NOMO-1 (cell line): ENCODE measurements around the gene OCA2.
A peak's percentile ranks its signal among the peaks of the same experiment; 100 is the strongest.

Experiments used
- DNase-seq, 2 experiments: peaks; one replicate each; lab custom pipeline; 2025; ENCODE audit not compliant: unreplicated experiment in 2 of 2; lab: John Stamatoyannopoulos, UW

Gene OCA2

DNA sequence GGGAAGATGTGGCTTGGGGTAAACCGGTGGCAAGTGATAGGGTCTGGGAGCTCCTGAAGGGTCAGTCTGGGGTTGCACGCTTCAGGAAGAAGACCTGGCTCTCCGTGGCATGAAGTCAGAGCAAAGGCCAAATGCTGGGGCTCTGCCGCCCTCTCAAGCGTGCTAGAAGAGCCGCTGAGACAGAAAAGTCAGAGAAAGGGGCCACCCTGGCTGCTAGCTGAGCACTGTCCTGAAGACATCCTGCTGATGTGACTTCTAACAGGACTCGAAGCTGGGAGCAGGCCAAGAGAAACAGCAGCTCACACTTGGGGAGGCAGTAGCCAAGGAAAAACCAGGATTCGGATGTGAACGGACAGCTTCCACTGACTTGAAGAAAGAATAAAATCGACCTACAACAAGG is 270.4 kb downstream of the OCA2 start:
- DNase-seq = no peak

DNA sequence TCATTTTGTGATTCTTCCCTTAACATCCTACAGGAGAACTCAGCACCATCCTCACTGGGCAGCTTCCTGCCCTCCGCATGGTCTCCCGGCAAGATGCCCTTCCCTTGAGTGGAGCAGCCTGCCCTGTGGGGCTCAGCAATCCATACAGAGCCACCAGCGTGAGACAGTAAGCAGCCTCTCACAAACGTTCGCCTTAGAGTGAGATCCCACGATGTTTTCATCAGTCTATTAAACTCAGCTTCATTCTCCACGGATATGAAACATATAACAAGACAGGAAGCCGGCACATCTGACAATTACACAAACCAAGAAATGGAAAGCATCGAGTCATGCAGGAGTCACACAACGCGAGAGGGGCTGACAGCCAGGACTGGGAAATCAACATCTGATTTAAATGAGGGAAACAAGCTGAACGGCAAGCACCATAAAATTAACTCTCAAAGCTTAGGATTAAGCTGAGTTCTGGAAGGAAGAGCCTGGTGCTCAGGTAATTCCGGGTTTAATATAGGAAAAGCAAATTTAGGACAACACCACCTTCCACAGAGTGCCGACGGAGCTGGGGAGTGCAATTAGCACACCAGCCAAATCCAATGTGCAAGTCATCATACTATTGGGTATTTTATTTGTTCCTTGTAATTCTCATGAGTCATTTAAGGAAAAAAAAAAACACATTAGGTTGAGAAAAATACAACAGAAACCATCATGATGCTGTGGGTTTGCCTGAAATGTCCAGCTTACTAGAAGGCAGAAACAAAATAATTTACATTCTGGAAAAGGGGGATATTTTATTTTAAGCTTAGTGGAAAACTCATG is 272.0 kb downstream of the OCA2 start:
- DNase-seq = no peak

DNA sequence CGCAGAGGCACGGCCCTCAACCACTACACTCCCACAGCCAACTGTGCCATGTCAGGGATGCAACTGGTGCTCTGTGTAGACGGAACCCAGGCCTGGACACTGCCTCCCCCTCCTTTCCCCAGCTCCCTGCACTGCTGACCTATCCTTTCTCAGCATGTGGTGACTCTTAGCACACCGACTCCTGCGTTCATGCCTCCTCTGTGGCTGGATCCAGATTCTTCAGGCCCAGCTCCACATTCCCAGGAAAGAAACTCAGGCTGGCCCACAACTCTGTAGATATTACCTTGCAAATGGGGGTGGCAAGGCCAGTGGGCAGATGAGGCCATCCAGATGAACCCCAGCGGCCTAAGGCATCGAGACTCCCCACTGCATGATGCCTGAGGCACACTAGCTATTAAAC is 272.7 kb downstream of the OCA2 start:
- DNase-seq = no peak

DNA sequence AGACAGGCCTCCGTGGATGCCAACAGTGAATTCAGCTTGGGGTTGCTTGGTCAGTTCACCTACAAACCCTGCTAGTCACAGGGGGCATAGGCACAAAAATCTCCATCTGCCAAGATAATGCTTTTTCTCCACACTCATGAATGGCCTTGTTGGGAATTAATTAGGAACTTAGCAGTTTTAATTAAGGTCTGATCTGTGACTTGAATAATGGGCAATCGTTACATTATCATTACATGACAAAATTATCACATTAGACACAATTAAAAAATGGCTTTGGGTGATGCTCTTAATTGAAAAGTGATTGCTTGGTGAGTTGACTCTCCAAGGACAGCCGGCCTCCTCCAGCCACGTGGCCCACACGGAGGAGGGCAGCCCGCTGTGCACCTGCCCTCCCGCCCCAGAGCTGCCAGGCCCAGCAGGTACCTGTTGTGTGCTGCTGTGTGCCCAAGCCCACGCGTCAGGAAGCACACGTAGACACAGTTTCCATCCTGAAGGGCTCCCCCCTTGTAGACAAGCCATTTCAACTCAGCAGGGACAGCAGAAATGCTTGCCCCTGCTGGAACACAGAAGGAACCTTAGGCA is 274.2 kb downstream of the OCA2 start:
- DNase-seq = no peak

DNA sequence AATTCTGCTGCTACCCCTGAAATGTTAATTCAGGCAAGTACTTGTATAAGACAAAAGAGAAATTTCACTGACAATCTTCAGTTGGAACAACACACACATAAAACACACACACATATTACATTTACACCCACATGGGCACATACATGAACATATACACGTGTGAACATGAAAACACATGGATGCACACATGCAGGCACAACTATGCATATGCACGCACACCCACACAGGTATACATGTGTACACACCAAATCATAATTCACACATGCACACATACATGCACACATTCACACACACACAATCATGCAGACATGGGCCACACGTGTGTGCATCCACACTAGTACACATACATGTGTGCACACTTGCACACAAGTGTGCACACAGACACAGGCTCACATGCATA is 277.8 kb downstream of the OCA2 start:
- no peak for DNase-seq

DNA sequence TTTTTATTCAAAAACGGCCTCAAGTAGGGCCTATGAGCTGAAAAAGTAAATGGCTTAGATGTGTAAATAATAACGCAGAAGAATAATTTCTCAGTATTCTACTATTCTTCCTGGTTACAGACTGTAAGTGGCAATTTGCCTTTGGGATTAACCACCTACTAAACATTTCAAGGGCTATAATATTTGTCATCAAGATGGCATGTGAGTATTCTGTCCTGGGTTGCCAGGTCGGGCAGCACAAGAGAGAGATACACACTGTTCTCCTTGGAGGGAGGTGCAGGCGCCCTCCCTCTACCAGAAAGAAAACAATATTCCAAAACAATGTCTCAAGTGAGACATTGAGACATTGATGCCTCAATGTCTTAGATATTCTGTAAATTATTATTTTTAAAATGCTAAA is 278.4 kb downstream of the OCA2 start:
- no peak for DNase-seq

DNA sequence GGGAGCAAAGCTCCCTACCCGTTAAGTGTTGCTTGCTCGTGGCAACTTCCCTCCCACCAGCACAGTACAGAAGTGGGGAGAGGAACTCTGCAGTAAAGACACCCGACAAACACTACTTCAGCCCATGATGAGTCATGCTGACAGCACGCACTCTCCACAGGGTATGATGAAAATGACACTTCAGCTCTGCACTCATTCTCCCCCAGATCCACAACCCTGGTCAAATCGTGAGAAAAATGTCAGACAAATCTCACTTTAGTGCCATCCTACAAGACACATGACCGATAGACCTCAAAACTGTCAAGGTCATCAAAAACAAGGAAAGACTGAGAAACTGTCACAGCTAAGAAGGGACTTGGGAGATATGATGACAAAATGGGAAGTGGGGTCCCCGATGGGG is 278.9 kb downstream of the OCA2 start:
- peak in 1 of 2 experiments; percentile 9 for DNase-seq

DNA sequence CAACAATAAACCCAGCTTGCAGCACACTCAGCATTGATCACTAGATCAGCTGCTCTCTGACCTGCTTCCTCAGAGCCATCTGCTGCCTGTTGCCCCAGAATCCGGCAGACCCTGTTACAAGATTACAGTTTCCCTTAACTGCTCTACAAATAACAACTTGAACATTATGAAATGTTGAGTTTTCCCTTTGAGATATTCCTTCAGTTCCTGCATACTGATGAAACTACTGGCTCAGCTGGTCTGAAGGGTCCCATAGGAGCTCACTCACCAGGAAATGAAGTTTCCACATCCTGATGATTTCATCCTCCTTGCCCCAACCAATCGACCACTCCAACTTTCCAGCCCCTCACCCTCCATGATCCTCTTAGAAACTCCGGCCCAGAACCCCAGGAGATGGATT is 281.9 kb downstream of the OCA2 start:
- DNase-seq = no peak

DNA sequence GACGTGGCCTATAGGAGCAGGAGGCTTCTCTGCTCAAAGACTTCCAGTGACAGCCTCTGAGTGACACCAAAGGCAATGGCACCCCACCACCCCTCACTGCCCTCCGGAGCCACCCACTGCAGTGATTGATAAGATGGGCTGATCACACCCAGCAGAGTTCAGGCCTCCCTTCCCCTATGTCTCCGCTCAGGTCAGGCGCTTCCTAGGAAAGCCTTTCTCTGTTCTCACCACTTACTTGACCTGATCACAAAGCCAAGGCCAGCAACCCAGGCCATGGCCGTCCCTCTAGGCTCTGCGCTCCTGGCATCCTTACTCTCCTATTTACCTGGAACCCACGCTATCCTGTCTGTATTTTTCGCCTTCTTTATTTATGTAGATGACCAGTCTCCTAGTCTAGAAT is 282.3 kb downstream of the OCA2 start:
- DNase-seq = no peak

DNA sequence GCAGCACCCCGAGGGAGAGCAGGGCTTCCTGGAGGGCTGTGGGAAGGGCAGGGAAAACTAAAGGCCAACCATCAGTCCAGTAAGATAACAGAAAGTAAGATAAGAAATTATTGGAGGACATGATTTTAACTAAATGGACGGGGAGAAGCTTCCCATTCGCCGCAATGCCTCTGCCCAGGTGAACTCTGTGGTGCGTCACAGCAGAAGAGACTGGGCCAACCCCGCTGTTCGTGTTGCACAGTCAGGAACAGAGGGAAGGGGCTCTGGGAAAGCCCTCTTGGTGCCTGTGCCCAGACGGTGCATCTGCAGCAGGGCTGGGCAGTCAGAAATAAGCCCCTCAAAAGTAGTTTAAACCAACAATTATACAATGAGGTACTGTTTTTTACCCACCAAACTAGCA is 284.1 kb downstream of the OCA2 start:
- no peak for DNase-seq

DNA sequence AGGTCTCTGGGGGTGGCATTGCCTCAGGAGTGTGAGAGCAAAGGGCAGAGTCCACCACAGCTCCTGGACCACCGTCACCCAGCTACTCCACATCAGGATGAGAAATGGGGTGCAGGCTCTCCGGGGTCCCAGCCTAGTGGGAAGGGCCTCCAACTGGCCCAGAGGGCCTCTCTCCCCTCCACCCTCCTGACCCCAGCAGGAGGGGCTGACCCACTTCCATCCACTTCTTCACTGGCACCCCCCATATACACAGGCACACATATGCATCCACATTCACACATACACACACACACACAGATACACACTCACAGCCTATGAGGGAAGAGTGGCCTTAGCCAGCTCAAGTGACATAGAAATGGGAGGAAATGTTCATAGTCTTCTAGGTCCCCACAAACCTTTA is 286.0 kb downstream of the OCA2 start:
- no peak for DNase-seq

DNA sequence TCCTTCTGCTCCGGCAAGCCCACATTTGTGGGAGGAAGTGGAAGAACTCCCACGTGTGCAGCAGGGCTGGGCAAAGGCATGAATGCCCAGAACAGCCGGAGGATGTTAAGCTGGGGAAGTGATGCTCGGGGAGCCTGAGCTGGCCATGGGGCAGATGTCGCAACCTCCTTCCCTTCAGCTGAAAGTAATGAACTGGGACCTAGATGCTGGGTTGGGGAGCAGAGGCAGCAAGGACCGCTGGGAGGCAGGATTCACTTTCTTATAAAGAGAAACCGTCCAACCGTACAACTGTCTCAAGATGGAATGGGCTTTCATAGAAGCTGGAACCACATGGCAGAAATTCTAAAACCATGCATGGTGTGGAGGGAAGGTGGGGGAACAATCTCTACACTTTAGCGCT is 290.9 kb downstream of the OCA2 start:
- no peak for DNase-seq

DNA sequence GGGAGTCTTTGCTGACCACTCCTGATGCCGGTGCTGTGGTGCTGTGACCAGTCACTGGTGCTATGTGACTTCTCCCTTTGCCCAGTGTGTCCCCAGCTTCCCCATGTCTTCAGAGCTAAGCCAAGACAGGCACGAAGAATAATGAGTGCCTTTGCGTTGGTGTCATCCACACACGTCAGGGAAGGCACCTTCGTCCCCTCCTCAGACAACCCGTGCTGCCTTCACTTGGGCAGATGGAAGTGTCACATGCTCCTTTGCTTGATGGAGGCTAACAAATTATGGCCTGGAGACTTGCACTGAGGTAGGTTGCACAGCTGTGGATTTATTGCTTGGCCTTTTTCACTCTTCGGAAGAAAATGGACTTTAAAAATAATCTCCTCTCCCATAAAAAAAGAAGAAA is 291.8 kb downstream of the OCA2 start:
- DNase-seq = no peak

DNA sequence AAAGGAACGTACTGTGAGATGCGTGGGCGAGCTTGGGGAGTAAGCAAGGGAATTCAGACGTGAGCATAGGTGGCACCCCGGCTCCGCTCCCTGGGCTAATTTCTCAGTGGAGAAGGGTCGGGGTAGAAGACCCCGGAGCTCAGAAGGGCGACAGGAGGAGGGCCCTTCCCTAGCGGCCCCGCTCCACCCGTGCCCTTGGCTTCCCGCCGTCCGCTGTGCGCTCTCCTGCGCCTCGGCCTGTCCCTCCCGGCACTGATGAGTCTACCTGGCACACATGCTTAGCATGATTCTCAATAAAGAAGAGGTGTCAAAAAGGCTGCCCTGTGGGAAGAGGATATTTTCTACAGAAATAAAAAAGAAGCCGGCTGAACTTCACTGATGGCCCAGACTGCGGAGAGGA is 292.7 kb downstream of the OCA2 start:
- no peak for DNase-seq

DNA sequence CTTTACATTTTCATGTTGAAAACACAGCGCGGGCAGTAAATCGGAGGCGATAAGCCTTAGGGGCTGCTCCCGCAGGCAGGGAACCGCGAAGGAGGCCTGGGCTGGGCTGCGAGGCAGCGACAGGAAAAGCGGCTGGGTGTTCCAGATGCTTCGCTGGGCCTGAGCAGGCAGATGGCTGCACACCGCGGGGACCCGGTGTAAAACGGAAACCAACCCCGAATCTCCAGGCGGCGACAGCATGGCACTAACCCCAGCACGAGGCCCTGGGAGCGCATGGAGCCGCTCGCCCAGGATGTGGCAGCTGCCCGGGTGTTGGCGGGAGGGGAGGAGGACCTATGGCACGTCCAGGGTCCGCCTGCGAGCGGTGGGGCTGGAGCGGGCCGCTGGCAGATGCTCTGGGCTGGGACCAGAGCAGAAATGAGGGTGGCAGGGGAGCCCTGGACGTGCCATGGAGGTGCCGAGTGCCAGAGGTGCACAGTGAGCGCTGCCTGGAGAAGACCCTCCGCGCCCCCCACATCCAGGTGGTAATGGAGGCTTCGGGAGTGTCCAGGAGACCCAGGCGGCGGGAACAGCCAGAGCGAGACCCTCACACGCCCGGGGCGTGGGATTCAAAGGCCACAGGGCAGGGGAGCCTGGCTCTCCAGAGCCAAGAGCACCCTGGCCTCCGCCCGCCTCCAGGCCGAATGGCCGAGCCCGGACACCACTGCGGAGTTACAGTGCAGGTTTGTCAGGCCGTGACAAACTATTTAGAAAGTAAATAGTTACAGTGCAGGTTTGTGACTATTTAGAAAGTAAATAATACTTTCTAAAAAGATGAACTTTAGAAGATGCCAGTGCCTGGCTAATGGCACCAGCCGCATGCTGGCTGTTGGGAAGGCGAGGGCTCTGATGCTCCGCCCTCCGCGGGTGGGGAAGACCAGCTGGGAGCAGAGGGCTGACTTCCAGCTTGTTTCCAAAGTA is 293.6 kb downstream of the OCA2 start:
- DNase-seq = no peak

DNA sequence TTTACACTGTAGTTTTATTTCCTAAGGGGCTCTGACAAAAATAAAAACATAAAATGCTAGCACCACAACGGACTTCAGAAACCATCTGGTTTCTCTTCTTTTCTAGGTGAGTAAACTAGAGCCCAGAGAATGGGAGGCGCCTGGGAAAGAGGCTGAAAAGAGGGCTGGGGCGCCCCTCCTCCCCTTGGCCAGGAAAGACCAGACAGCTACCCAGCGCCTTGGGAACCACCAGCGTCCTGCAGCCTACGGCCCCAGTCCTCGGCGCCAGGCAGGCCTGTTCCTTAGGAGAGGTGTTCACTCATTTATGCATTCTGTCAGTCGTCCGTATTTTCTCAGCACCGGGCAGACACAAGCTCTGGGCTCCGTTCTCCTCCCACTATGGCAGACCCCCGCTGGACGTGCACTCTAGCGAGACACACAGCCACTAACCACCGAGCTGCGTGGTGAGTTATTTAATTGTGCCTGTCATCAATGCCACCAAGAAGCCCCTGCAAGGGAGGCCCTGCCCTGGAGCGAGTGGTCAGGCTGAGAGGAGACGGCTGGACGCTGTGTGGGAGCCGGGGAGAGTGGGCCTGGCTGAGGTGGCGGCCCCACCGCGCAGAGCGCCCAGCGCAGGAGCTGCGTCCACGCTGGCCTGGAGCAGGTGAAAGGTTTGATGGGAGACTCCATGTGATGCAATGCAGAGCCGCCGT is 294.4 kb downstream of the OCA2 start:
- DNase-seq = no peak

DNA sequence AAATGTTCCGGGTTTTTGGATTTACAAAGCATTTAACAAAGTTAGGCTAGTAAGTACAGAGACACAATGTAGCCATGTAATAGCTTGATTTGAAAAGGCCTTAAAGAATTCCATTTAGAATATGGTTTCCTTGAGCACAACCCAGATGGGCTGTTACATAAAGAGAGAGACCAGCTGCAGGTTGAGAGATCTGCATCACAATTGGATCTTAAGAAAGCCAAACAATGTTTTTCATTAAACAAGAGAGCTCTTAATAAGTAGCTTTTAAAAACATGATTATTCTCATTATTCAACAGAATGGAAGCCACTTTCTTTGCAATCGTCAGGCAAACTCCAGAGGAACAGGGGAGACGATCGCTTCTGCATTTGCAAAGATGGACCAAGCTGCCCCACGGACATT is 300.3 kb downstream of the OCA2 start:
- no peak for DNase-seq

DNA sequence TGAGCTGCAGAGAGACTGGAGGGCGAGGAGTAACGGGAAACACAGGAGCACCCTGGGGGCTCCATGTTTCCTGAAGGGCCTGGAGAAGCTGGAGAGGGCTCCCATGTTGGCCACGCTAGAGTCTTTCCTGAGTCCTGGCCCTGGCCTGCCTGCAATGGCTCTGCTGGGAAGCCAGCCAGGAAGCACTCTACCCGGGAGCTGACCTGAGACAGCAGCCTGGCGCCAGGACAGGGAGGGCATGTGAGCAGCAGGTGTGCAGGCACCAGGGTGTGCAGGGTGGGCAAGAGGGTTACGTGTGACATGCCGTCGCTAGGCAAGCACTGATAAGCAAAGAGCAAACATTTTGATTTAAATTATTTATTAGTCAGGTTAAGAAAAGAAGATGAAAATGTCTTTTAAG is 301.4 kb downstream of the OCA2 start:
- no peak for DNase-seq

DNA sequence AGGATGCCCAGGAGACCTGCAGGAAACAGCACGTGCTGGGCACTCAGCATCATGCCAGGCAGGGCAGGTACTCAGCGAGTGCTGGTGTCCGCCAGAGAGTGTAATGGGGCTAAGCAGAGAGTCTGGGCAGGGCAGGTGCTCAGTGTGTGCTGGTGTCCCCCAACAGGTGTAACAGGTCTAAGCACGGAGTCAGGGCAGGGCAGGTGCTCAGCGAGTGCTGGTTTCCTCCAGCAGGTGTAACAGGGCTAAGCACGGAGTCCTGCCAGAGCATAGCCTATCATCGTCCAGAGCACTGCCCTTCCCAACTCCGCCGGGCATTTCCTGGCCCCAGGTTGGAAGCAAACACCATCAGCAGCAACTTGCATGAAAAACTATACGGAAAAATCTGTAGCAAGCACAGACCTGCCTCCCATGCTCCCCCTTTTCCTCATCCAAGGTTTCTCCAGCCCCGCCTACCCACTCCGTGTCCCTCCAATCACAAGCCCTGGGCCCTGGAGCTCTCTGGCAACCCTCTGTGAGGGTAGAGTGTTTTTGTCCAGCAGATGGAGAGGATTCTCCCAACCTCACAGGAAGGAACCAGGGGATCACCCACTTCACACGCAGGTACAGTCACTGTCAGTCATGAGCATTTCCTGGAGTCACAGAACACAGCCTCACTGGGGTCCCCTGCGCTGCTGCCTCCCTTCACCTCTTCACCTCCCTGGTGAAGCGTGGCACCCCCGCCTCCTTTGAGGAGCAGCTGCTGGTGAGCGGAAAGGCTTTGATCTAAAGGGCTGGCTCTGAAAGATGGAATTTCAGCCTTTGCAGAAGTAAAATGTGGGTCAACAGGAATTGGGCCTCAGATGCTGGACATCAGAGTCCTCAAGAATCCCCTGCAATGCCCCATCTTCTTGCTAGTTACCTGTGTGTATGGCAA is 302.5 kb downstream of the OCA2 start:
- no peak for DNase-seq

DNA sequence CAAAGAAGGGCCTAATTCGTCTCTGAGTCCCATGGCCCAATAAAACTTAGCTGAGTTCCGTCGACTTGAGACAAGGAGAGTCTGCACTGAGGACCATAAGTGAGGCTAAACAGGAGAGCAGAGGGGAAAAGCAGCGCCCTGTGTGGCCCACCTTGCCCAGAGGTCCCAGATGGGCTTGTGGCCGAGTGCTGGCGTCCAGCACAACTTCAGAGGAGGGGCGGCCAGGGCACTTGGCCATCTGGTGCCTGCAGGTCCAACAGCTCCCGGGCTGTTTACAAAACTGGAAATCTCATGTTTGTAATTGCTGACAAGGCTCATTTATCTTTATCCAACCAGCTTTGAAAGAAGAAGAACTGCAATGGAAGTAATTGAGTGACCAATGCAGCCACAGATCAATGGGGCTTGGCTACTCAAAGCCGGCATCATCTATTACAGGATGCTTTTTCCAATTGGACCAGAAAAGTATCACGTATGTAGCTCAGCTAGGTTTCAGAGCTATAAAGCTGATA is 306.3 kb downstream of the OCA2 start:
- no peak for DNase-seq
